ENCODE results near the gene GRB2. TPM values are rescaled to one million over a fixed set of nuclear protein-coding genes. Genes with fewer than 3 reads are reported as not detected.

The GRB2 gene
- total and polyA plus RNA-seq, 5 donors = 66.7 to 150 (median 114) TPM

DNA sequence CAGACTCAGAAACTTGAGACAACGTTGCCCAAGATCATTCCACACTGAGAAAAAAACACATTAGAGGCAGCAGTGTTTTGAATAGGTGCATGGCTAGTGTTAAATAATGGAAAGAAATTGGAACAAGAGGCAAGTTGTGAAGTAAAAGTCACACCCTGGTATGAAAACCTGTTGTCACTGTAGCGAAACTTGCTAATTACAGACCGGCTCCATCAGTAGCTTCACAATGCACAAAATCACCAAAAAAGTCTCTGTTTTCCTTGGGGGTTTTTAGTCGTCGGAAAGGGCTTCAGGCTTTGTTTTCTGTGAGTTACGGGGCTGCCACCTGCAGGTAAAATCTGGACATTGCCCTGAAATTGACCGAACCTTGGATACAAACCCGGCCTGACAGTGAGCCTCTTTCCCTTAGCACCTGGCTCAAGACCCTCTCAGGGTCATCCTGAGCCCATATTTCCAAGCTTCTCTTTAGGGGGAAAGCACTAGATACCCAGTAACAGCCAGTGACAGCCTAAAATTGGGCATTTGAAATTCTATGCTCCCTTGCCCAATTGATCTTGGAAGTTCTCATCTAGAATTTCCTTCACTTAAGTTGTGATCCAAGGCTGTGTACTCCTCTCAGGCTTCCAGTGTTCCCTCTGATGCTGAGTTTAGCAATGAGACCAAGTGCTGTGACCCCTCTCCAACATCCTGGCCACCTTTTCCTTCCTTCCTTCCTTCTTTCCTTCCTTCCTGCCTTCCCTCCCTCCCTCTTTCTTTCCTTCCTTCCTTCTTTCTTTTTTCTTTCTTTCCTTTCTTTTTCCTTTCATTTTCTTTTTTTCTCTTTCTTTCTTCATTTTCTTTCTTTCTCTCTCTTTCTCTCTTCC, 7.2 kb upstream of the GRB2 start:
- Histone ChIP-seq H3K9me3 (ENCODE audit: control insufficient read depth, low read length) (no peaks in the 10 kb centered on the region), H3K4me1 (ENCODE audit: control insufficient read depth, insufficient read depth, low read length) (peaks cover 1% of the 10 kb centered on the region), H3K27me3 (ENCODE audit: control insufficient read depth, insufficient read depth) (no peaks in the 10 kb centered on the region), H3K4me3 (ENCODE audit: low read length) (no peak overlapping the region), H3K27ac (ENCODE audit: low read length) (no peak overlapping the region)
- ATAC-seq (peak; percentile 43 to 74), DNase-seq (peak in 2 of 3 donors; percentile 39 to 71)
- WGBS = under 1% methylated on average over 8 of the region's 8 CpGs
- intact Hi-C loops (cut with DNase I) = no loop called here

DNA sequence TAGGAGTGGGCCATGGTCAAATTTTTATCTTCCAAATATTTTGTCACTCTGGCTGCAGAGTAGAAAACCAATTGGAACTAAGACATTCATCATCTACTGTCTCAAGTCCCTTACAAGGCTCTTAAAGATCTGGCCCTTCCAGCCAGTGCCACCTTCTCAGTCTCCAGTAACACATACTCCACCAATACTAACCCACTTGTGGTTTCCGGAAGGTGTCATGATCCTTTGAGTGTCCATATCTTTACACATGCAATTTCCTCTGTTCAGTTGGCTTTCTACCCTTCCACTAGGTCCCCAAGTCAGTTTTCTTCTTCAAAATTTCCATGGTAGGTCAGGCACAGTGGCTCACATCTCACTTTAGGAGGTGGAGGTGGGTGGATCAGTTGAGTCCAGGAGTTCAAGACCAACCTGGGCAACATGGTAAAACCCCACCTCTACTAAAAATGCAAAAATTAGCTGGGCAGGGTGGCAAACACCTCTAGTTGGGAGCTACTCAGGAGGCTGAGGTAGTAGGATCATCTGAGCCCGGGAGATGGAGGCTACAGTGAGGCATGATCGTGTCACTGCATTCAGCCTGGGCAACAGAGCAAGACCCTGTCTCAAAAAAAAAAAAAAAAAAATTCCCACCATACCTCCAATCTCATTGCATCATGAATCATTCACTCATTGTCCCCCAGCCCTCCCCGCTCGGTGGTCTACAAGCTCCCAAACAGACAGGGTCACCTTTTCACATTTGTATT, 6.0 kb upstream of the GRB2 start:
- H3K9me3 ChIP-seq (ENCODE audit: control insufficient read depth, low read length) = no peaks in the 10 kb centered on the region
- H3K27ac ChIP-seq (ENCODE audit: low read length) = no peak overlapping the region
- peaks cover 1% of the 10 kb centered on the region for H3K4me1 ChIP-seq (ENCODE audit: control insufficient read depth, insufficient read depth, low read length)
- no peak overlapping the region for H3K4me3 ChIP-seq (ENCODE audit: low read length)
- ATAC-seq (no peak), DNase-seq (no peak)
- H3K27me3 ChIP-seq (ENCODE audit: control insufficient read depth, insufficient read depth) = no peaks in the 10 kb centered on the region
- intact Hi-C loops (cut with DNase I) = loop anchor here in 1 of 4 donors (2.0 kb wide), 1 partner anchor 89 kb away; no protein-coding TSS in a partner anchor
- WGBS = 83% methylated on average over 5 of the region's 5 CpGs

DNA sequence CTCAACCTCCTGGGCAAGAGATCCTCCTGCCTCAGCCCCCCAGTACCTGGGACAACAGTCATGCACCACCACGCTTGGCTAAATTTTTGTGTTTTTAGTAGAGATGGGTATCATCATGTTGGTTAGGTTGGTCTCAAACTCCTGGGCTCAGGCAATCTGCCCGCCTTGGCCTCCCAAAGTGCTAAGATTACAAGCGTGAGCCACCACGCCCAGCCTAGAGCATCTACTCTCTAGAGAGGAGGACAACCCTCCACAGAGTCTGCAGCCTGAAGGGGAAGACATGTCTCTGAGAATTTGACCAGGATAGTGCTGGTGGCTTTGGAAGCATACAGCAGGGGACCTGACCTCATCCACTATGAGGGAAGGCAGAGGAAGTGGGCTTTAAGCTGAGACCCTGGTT, 4.7 kb upstream of the GRB2 start:
- 80% methylated on average over 4 of the region's 4 CpGs for whole genome bisulfite sequencing
- Histone ChIP-seq H3K4me1 (ENCODE audit: control insufficient read depth, insufficient read depth, low read length) (peaks cover 1% of the 10 kb centered on the region), H3K9me3 (ENCODE audit: control insufficient read depth, low read length) (no peaks in the 10 kb centered on the region), H3K27me3 (ENCODE audit: control insufficient read depth, insufficient read depth) (no peaks in the 10 kb centered on the region), H3K4me3 (ENCODE audit: low read length) (no peak overlapping the region), H3K27ac (ENCODE audit: low read length) (no peak overlapping the region)
- no peak for DNase-seq
- intact Hi-C loops (cut with DNase I) = loop anchor here in 1 of 4 donors (2.0 kb wide), 1 partner anchor 87 kb away; no protein-coding TSS in a partner anchor
- no peak for ATAC-seq

DNA sequence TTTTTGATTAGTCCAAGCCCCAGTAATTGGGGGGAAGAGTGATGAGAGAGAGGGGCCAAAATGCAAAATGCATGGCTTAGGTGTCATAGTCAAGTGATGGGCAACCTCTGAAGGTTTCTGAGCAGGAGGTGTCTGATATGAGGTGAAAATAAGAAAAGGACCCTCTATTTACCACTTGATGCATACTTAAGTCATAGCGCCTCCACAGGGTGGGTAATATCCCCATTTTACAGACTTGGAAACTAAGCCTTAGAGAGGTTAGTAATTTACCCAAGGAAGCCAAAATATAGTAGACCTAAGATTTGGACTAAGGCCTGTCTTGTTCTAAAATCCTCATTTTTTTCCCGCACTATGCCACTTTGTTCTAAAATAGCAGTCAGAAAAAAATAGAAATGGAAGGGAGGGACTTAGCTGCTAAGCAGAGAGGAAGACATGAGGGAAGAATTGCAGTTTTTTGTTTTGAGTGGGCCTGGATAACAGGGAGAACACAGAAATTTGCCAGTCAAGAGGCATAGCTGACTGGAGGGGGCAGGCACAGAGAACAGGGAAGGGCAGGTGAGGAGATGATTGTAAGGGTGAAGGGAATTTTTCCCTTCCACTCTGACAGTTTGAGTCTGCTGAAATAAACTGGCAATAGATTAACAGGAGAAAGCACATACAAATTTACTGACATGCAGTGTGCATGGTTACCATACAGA, 2.3 kb upstream of the GRB2 start:
- Histone ChIP-seq H3K27ac (ENCODE audit: low read length) (no peak overlapping the region), H3K9me3 (ENCODE audit: control insufficient read depth, low read length) (no peaks in the 10 kb centered on the region), H3K4me3 (ENCODE audit: low read length) (no peak overlapping the region), H3K4me1 (ENCODE audit: control insufficient read depth, insufficient read depth, low read length) (peaks cover 1% of the 10 kb centered on the region), H3K27me3 (ENCODE audit: control insufficient read depth, insufficient read depth) (no peaks in the 10 kb centered on the region)
- no peak for DNase-seq
- intact Hi-C loops (cut with DNase I) = loop anchor here in 1 of 4 donors (5.0 kb wide), 1 partner anchor 86 kb away; no protein-coding TSS in a partner anchor
- ATAC-seq = no peak
- 82% methylated on average over 2 of the region's 2 CpGs for WGBS

DNA sequence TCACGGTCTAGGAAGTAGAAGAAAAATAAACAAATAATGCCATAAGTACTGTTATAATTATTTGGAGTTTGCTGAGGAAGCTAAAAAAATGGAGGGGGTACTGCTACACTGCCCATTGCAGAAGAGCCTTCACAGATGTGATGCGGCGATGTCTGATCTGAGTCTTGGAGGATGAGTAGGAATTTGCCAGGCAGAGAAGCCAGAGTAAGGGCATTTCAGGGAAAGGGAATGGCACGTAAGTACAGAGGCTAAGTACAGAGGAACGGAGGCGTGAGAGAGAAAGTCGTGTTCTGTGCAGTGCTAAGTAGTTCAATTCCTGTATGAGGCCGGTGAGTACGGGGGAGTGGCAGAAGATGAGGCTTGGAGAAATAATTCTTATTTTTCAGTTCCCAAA, 741 bp upstream of the GRB2 start:
- intact Hi-C loops (cut with DNase I) = loop anchor here in 1 of 4 donors (5.0 kb wide), 1 partner anchor 84 kb away; no protein-coding TSS in a partner anchor
- WGBS = 10% methylated on average over 9 of the region's 9 CpGs
- Histone ChIP-seq H3K4me3 (ENCODE audit: low read length) (peak overlapping the region; percentile 98), H3K4me1 (ENCODE audit: control insufficient read depth, insufficient read depth, low read length) (no peaks in the 10 kb centered on the region), H3K9me3 (ENCODE audit: control insufficient read depth, low read length) (no peaks in the 10 kb centered on the region), H3K27ac (ENCODE audit: low read length) (no peak overlapping the region), H3K27me3 (ENCODE audit: control insufficient read depth, insufficient read depth) (no peaks in the 10 kb centered on the region)
- ATAC-seq (peak in 1 of 2 donors; percentile 5), DNase-seq (no peak)

DNA sequence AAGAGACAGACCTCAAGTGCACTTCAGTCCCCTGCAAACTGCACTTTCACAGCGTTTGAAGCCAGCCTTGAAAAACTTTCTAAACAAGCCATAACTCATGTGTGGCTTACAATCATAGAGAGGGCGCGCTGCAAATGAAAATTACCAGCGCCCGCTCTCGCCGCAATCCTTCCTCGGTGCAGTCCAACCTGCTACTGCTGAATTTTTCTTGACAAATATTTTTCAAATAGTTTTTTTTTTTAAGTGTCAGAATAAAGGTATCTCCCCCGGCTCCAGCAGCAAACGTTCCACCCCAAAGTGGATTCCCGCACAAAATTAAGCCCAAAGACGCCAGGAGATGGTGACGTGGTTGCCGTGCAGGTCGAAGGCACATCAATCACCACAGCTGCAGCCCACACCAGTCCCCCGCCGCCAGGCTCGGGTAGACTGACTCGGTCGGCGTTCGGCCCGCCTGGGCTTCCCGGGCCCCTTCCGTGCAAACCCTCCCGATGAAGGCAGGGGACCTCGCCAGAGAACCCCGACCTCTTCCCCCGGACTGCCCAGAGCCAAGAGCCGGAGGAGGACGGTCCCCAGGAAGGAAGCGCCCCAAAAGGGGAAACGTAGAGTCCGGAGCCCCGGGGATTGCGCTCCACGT, 630 bp downstream of the GRB2 start:
- no peaks in the 10 kb centered on the region for H3K27me3 ChIP-seq (ENCODE audit: control insufficient read depth, insufficient read depth)
- DNase-seq = peak; percentile 40 to 79 (median 71)
- peak overlapping the region; percentile 98 for H3K27ac ChIP-seq (ENCODE audit: low read length)
- intact Hi-C loops (cut with DNase I) = loop anchor here in 3 of 4 donors (2.0 to 5.0 kb wide), 2 partner anchors 82 to 83 kb away; no protein-coding TSS in a partner anchor
- peak; percentile 19 to 61 for ATAC-seq
- WGBS = under 1% methylated on average over 37 of the region's 37 CpGs
- peak overlapping the region; percentile 98 for H3K4me3 ChIP-seq (ENCODE audit: low read length)
- H3K4me1 ChIP-seq (ENCODE audit: control insufficient read depth, insufficient read depth, low read length) = no peaks in the 10 kb centered on the region
- H3K9me3 ChIP-seq (ENCODE audit: control insufficient read depth, low read length) = no peaks in the 10 kb centered on the region

DNA sequence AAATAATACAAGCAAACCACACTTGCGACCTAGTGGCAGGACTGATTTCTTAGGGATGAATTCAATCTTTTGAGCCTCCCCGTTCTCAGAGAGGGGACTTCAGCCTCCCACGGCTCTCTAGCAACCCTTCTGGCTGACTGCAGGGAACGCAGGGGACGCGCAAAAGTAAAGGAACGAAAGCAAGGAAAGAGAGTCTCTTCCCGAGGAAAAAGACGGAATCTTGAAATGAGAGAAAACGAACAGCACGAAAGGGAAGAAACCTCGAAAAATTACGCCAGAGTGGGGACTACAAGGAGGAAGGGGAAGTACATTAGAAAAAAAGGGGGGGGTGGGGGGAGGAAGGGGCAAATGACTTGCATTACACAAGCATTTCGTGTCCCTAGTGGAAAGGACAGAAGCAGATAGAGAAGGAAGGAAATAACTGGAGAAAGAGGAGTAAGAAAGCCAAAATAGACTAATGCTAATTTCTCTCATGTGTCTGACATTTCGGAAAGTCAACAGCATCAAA, 1.2 kb downstream of the GRB2 start:
- no peaks in the 10 kb centered on the region for H3K27me3 ChIP-seq (ENCODE audit: control insufficient read depth, insufficient read depth)
- WGBS = 0% methylated on average over 15 of the region's 15 CpGs
- intact Hi-C loops (cut with DNase I) = loop anchor here in 2 of 4 donors (2.0 kb wide), 1 partner anchor 81 kb away; no protein-coding TSS in a partner anchor
- H3K4me1 ChIP-seq (ENCODE audit: control insufficient read depth, insufficient read depth, low read length) = no peaks in the 10 kb centered on the region
- ATAC-seq (peak; percentile 42 to 53), DNase-seq (peak; percentile 54 to 81 (median 74))
- H3K9me3 ChIP-seq (ENCODE audit: control insufficient read depth, low read length) = no peaks in the 10 kb centered on the region
- H3K4me3 ChIP-seq (ENCODE audit: low read length) = peak overlapping the region; percentile 98
- no peak overlapping the region for H3K27ac ChIP-seq (ENCODE audit: low read length)

DNA sequence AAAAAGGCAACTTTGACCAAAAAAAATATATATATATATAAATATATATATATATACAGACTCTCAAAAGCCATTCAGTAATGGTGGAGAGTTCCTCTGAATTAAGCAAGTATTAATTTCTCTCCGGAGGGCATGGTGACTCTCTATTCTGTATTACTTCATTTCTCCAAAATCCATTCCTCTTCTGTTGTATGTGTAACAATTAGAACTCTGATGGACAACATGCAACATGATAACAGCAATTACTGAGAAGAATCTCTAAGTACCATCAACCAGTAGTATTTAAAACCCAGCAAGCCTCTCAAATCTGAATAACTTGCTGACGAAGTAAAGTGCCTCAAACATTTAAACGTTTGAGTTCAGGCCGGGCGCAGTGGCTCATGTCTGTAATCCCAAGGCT, 2.3 kb downstream of the GRB2 start:
- WGBS = 68% methylated on average over 5 of the region's 5 CpGs
- no peak for ATAC-seq

DNA sequence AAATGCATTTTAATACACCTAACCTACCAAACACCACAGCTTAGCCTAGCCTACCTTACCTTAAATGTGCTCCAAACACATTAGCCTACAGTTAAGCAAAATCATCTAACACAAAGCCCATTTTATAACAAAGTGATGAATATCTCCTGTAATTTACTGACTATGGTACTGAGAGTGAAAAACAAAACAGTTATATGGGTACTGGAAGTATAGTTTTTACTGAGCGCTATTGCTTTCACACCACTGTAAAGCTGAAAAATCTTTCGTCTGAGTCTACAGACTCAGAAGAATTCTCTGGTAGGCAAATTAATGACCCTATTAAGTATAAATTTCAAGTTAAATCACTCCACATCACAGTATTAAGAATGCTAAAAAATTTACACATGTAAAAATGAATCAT, 3.5 kb downstream of the GRB2 start:
- Histone ChIP-seq H3K27me3 (ENCODE audit: control insufficient read depth, insufficient read depth) (no peaks in the 10 kb centered on the region), H3K27ac (ENCODE audit: low read length) (no peak overlapping the region), H3K4me1 (ENCODE audit: control insufficient read depth, insufficient read depth, low read length) (no peaks in the 10 kb centered on the region), H3K4me3 (ENCODE audit: low read length) (no peak overlapping the region), H3K9me3 (ENCODE audit: control insufficient read depth, low read length) (no peaks in the 10 kb centered on the region)
- ATAC-seq (no peak), DNase-seq (no peak)
- intact Hi-C loops (cut with DNase I) = no loop called here
- 88% methylated on average over 2 of the region's 2 CpGs for WGBS

More for the DNA sequence above, 2.3 kb downstream of the GRB2 start:
- no peak overlapping the region for H3K4me3 ChIP-seq (ENCODE audit: low read length)
- no peak overlapping the region for H3K27ac ChIP-seq (ENCODE audit: low read length)
- no peaks in the 10 kb centered on the region for H3K9me3 ChIP-seq (ENCODE audit: control insufficient read depth, low read length)
- H3K4me1 ChIP-seq (ENCODE audit: control insufficient read depth, insufficient read depth, low read length) = no peaks in the 10 kb centered on the region
- no peak for DNase-seq
- no peaks in the 10 kb centered on the region for H3K27me3 ChIP-seq (ENCODE audit: control insufficient read depth, insufficient read depth)
- intact Hi-C loops (cut with DNase I) = no loop called here

DNA sequence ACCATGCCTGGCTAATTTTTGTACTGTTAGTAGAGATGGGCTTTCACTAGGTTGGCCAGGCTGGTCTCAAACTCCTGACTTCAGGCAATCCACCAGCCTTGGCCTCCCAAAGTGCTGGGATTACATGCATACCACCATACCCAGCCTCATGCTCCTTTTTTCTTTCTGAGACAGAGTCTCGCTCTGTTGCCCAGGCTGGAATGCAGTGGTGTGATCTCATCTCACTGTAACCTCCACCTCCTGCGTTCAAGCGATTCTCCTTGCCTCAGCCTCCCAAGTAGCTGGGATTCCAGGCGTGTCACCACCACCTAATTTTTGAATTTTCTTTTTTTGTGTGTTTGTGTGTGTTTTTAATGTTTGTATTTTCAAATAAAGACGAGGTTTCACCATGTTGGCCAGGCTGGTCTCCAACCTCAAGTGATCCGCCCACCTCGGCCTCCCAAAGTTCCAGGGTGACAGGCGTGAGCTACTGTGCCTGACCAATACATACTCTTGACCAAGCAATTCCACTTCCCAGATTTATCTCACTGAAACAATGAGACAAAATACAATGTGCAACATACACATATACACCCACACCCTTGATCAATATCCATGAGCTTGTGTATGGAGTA, 5.0 kb downstream of the GRB2 start:
- no peaks in the 10 kb centered on the region for H3K27me3 ChIP-seq (ENCODE audit: control insufficient read depth, insufficient read depth)
- ATAC-seq = no peak
- H3K27ac ChIP-seq (ENCODE audit: low read length) = no peak overlapping the region
- no peaks in the 10 kb centered on the region for H3K4me1 ChIP-seq (ENCODE audit: control insufficient read depth, insufficient read depth, low read length)
- 95% methylated on average over 8 of the region's 8 CpGs for WGBS
- no peaks in the 10 kb centered on the region for H3K9me3 ChIP-seq (ENCODE audit: control insufficient read depth, low read length)
- DNase-seq = no peak
- no peak overlapping the region for H3K4me3 ChIP-seq (ENCODE audit: low read length)
- intact Hi-C loops (cut with DNase I) = no loop called here
